H9 (cell line): ENCODE results near the gene WDR53. TPM values are rescaled to one million over a fixed set of nuclear protein-coding genes. Genes with fewer than 3 reads are reported as not detected.

Experiments used
- DNase-seq: peaks from one replicate; pipeline ENCODE4 v3.0.0-alpha.2; 2017
- H2AFZ ChIP-seq: one replicate; pipeline ENCODE4 v1.6.1; 2013; ENCODE audit warnings: mild to moderate bottlenecking, low read length, control low read depth, moderate library complexity
- H2AK5ac ChIP-seq: 2 replicates; pipeline ENCODE4 v1.6.1; 2013; ENCODE audit warnings: low read length, control low read depth, mixed read lengths; ENCODE audit not compliant: insufficient read length
- H2BK120ac ChIP-seq: one replicate; pipeline ENCODE4 v1.6.1; 2013; ENCODE audit warnings: low read depth, mild to moderate bottlenecking, low read length, control low read depth, inconsistent platforms; ENCODE audit not compliant: poor library complexity, severe bottlenecking
- H2BK12ac ChIP-seq: 2 replicates; pipeline ENCODE4 v1.6.1; 2013; ENCODE audit warnings: low read length, control low read depth, mixed read lengths, low read depth; ENCODE audit not compliant: insufficient read length
- H2BK15ac ChIP-seq: 2 replicates; pipeline ENCODE4 v1.6.1; 2013; ENCODE audit warnings: low read depth, low read length, control low read depth
- H2BK20ac ChIP-seq: one replicate; pipeline ENCODE4 v1.6.1; 2013; ENCODE audit warnings: low read depth, mild to moderate bottlenecking, low read length, control low read depth, inconsistent platforms; ENCODE audit not compliant: poor library complexity, severe bottlenecking
- H2BK5ac ChIP-seq: 2 replicates; pipeline ENCODE4 v1.6.1; 2013; ENCODE audit warnings: low read length, control low read depth, mixed read lengths; ENCODE audit not compliant: insufficient read length
- H3K14ac ChIP-seq: 2 replicates; pipeline ENCODE4 v1.6.1; 2013; ENCODE audit warnings: low read length, control low read depth; ENCODE audit not compliant: insufficient read depth
- H3K18ac ChIP-seq: 2 replicates; pipeline ENCODE4 v1.6.1; 2013; ENCODE audit warnings: low read depth, mild to moderate bottlenecking, mixed read lengths, low read length, control low read depth; ENCODE audit not compliant: insufficient read length
- H3K23ac ChIP-seq: 2 replicates; pipeline ENCODE4 v1.6.1; 2013; ENCODE audit warnings: low read length, control low read depth, mixed read lengths, low read depth; ENCODE audit not compliant: insufficient read length
- H3K23me2 ChIP-seq: 2 replicates; pipeline ENCODE4 v1.6.1; 2013; ENCODE audit warnings: low read depth, mild to moderate bottlenecking, mixed read lengths, low read length, control low read depth; ENCODE audit not compliant: insufficient read length, poor library complexity, severe bottlenecking
- H3K27ac ChIP-seq: 2 replicates; pipeline ENCODE4 v1.5.1; 2013; ENCODE audit warnings: low read length, control low read depth, mixed read lengths, low read depth; ENCODE audit not compliant: insufficient read length
- H3K27me3 ChIP-seq: 2 replicates; pipeline ENCODE4 v1.6.1; 2013; ENCODE audit warnings: low read length, control low read depth, inconsistent platforms; ENCODE audit not compliant: insufficient read depth
- H3K4ac ChIP-seq: 2 replicates; pipeline ENCODE4 v1.6.1; 2013; ENCODE audit warnings: low read depth, mild to moderate bottlenecking, control low read depth, inconsistent platforms, low read length, moderate library complexity
- H3K4me1 ChIP-seq: 2 replicates; pipeline ENCODE4 v1.6.1; 2013; ENCODE audit warnings: low read length, control low read depth, inconsistent platforms; ENCODE audit not compliant: insufficient read depth
- H3K4me2 ChIP-seq: 2 replicates; pipeline ENCODE4 v1.6.1; 2013; ENCODE audit warnings: low read length, control low read depth, mixed read lengths; ENCODE audit not compliant: insufficient read length, insufficient read depth
- H3K56ac ChIP-seq: 2 replicates; pipeline ENCODE4 v1.6.1; 2013; ENCODE audit warnings: low read depth, mild to moderate bottlenecking, mixed read lengths, low read length, control low read depth; ENCODE audit not compliant: insufficient read length
- H3K79me1 ChIP-seq: 2 replicates; pipeline ENCODE4 v1.6.1; 2013; ENCODE audit warnings: low read depth, mild to moderate bottlenecking, moderate library complexity, low read length, control low read depth, inconsistent platforms; ENCODE audit not compliant: insufficient read depth, poor library complexity, severe bottlenecking
- H3K79me2 ChIP-seq: 2 replicates; pipeline ENCODE4 v1.6.1; 2013; ENCODE audit warnings: low read length, control low read depth, inconsistent platforms; ENCODE audit not compliant: insufficient read depth
- H3K9ac ChIP-seq: 2 replicates; pipeline ENCODE4 v1.6.1; 2013; ENCODE audit warnings: low read length, control low read depth, mixed read lengths; ENCODE audit not compliant: insufficient read length; ENCODE audit errors: extremely low read depth
- H3K9me3 ChIP-seq: one replicate; pipeline ENCODE4 v1.6.1; 2013; ENCODE audit warnings: low read depth, low read length, inconsistent platforms; ENCODE audit not compliant: control insufficient read depth
- H3T11ph ChIP-seq: one replicate; pipeline ENCODE4 v1.6.1; 2013; ENCODE audit warnings: mild to moderate bottlenecking, low read length, control low read depth, inconsistent platforms
- H4K20me1 ChIP-seq: one replicate; pipeline ENCODE4 v1.6.1; 2013; ENCODE audit not compliant: control insufficient read depth, insufficient read length, insufficient read depth
- H4K5ac ChIP-seq: 2 replicates; pipeline ENCODE4 v1.6.1; 2013; ENCODE audit warnings: low read depth, mild to moderate bottlenecking, mixed read lengths, low read length, control low read depth; ENCODE audit not compliant: insufficient read length
- H4K8ac ChIP-seq: replicated peaks from 2 replicates; pipeline ENCODE4 v1.6.1; 2013; ENCODE audit warnings: low read length, control low read depth, mixed read lengths, low read depth; ENCODE audit not compliant: insufficient read length
- H4K91ac ChIP-seq: 2 replicates; pipeline ENCODE4 v1.6.1; 2013; ENCODE audit warnings: low read depth, mild to moderate bottlenecking, moderate library complexity, mixed read lengths, low read length, control low read depth; ENCODE audit not compliant: insufficient read length
- H3K27ac Mint-ChIP-seq, 3 experiments: 2 replicates in 2 of 3; 3 replicates in 1 of 3; pipeline ENCODE4 v1.8.0; 2020 to 2021; ENCODE audit warnings: mixed read lengths in 3 of 3, mild to moderate bottlenecking in 1 of 3, moderate library complexity in 1 of 3
- H3K27me3 Mint-ChIP-seq: 2 replicates; pipeline ENCODE4 v1.8.0; 2021; ENCODE audit warnings: low read depth, mild to moderate bottlenecking, moderate library complexity, mixed read lengths
- H3K36me3 Mint-ChIP-seq, 3 experiments: 2 replicates in 2 of 3; 3 replicates in 1 of 3; pipeline ENCODE4 v1.8.0; 2020 to 2021; ENCODE audit warnings: low read depth in 3 of 3, mixed read lengths in 3 of 3; ENCODE audit not compliant: insufficient read depth in 1 of 3
- H3K4me1 Mint-ChIP-seq, 2 experiments: 2 replicates each; pipeline ENCODE4 v1.8.0; 2020; ENCODE audit warnings: mixed read lengths in 2 of 2
- H3K4me3 Mint-ChIP-seq, 2 experiments: 2 replicates in 1 of 2; 3 replicates in 1 of 2; pipeline ENCODE4 v1.8.0; 2020 to 2021; ENCODE audit warnings: mild to moderate bottlenecking in 2 of 2, mixed read lengths in 2 of 2, moderate library complexity in 1 of 2
- H3K9me3 Mint-ChIP-seq, 2 experiments: 2 replicates in 1 of 2; 3 replicates in 1 of 2; pipeline ENCODE4 v1.8.0; 2020; ENCODE audit warnings: mild to moderate bottlenecking in 2 of 2, mixed read lengths in 2 of 2, moderate library complexity in 1 of 2
- CTCF ChIP-seq: fragments of 200-600 bp; sonication (generic); conservative IDR thresholded peaks from 3 replicates; pipeline ENCODE4 v1.8.0; 2021; ENCODE audit warnings: antibody characterized with exemption, mild to moderate bottlenecking
- WGBS: extraction: QIAGEN DNeasy Blood & Tissue Kit; methylation state at CpG from one replicate; pipeline ENCODE4 v1.1.7; 2013; ENCODE audit warnings: missing lambda C conversion rate, low lambda C conversion rate, mixed read lengths; ENCODE audit not compliant: insufficient read length; ENCODE audit errors: extremely low coverage; 5-methylcytosine and 5-hydroxymethylcytosine counted together
- total RNA-seq: library from RNA; stranded (reverse); gene quantifications from 2 replicates; pipeline ENCODE4 v1.2.1, GENCODE V29; 2021

WDR53 gene
- total RNA-seq, 1 experiment from 2014 or later: 21.2 TPM

GRCh38 chr3:196504556-196504955 lies 63.8 kb downstream of the WDR53 start:
- Mint-ChIP-seq H3K27ac (peak overlapping the region in 2 of 3 experiments; percentile 30 to 89; a peak in 3 of 7 replicates), H3K36me3 (peaks cover 13 to 21% (median 19%) of the 10 kb centered on the region in 3 experiments), H3K4me3 (peak overlapping the region in 1 of 2 experiments; percentile 100; a peak in 3 of 5 replicates), H3K4me1 (peaks cover 15 to 23% of the 10 kb centered on the region in 2 experiments), H3K27me3 (no peaks in the 10 kb centered on the region), H3K9me3 (peaks cover 7 to 10% of the 10 kb centered on the region in 2 experiments)
- no peak overlapping the region for H2AK5ac ChIP-seq
- H3K23ac ChIP-seq: no peak overlapping the region
- no peaks in the 10 kb centered on the region for H3K4me1 ChIP-seq
- no peak overlapping the region for H3K27ac ChIP-seq
- H3K9ac ChIP-seq: no peak overlapping the region
- H3K56ac ChIP-seq: no peak overlapping the region
- no peak overlapping the region for H4K5ac ChIP-seq
- no peak overlapping the region for H3K14ac ChIP-seq
- no CpG with 5 or more reads among the region's 6 CpGs for WGBS
- H3K23me2 ChIP-seq: peaks cover 9% of the 10 kb centered on the region
- H4K91ac ChIP-seq: no peak overlapping the region
- no peaks in the 10 kb centered on the region for H3K79me1 ChIP-seq
- peaks cover 8% of the 10 kb centered on the region for H3K9me3 ChIP-seq
- H3K27me3 ChIP-seq: no peaks in the 10 kb centered on the region
- no peak overlapping the region for H2AFZ ChIP-seq
- no peak overlapping the region for H3K4me2 ChIP-seq
- H4K20me1 ChIP-seq: no peaks in the 10 kb centered on the region
- no peak for TF ChIP-seq CTCF
- H3K4ac ChIP-seq: no peak overlapping the region
- H2BK15ac ChIP-seq: no peak overlapping the region
- H3K79me2 ChIP-seq: peaks cover 27% of the 10 kb centered on the region
- H2BK120ac ChIP-seq: no peak overlapping the region
- no peak overlapping the region for H2BK20ac ChIP-seq
- no peak for DNase-seq
- no peak overlapping the region for H2BK12ac ChIP-seq
- no peak overlapping the region for H2BK5ac ChIP-seq
- H3T11ph ChIP-seq: no peak overlapping the region
- no peak overlapping the region for H4K8ac ChIP-seq
- H3K18ac ChIP-seq: no peak overlapping the region

Other genes starting within 250 kb of the WDR53 start
- gene TM4SF19, start 230.2 kb downstream of the WDR53 start, total RNA-seq: not detected in 2 replicates
- gene UBXN7, start 136.1 kb downstream of the WDR53 start, total RNA-seq: 108 and 110 TPM in 2 replicates
- gene RNF168, start 64.8 kb downstream of the WDR53 start, total RNA-seq: 64.6 and 65.5 TPM in 2 replicates
- not detected in 2 replicates for gene SMCO1, start 53.2 kb downstream of the WDR53 start, total RNA-seq
- gene FBXO45, start 106 bp upstream of the WDR53 start, total RNA-seq: 18.6 and 19.8 TPM in 2 replicates
- gene NRROS, start 71.1 kb upstream of the WDR53 start, total RNA-seq: 2.8 and 4.0 TPM in 2 replicates
- gene CEP19, start 143.7 kb upstream of the WDR53 start, total RNA-seq: 1.2 and 1.3 TPM in 2 replicates
- 18.1 and 20.0 TPM in 2 replicates for gene PIGX, start 143.8 kb upstream of the WDR53 start, total RNA-seq
- gene PAK2, start 171.3 kb upstream of the WDR53 start, total RNA-seq: 60.8 and 65.7 TPM in 2 replicates